ENCODE results near the gene FOXK1. TPM values are rescaled to one million over a fixed set of nuclear protein-coding genes. Genes with fewer than 3 reads are reported as not detected.

The FOXK1 gene
- total and polyA plus RNA-seq, 9 of the 15 experiments (the other 6 are each of a cell fraction or from before 2014, with no cell fraction given): 0.32 to 45.5 (median 8.1) TPM

DNA sequence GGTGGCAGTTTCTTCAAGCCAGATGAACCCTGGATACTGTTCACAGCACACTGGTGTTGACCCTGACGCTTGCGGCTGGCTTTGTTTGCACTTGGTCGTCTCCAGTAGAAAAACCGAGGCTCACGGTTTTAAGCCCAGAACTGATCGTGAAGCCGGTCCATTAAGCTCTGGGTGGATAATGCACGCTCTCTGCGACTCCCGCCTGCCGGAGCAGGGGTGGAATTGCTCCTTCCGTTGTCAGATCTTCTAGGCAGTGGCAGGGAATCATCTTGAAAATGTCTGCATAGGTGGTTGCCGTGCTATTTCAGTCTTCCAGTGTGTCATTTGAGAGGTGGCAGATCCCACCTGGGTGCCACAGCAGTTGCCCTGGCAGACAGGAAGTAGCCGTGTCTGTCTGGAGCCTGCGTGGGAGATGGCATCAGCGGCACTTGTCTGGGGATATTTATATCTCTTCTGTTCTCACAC, 57.5 kb downstream of the FOXK1 start (continued):
- no peak for TF ChIP-seq PREB (CRISPR knock-in tag; IDR thresholded peaks at IDR 0.05)
- no peak for TF ChIP-seq POLR2B (IDR thresholded peaks at IDR 0.05; ENCODE audit: low read depth, partially characterized antibody)
- TF ChIP-seq ZBTB17 (CRISPR knock-in tag; IDR thresholded peaks at IDR 0.05): 0 out of 2 replicates have a peak, but pooled peaks have one; percentile 10
- no peak for TF ChIP-seq SAP30 (IDR thresholded peaks at IDR 0.05; ENCODE audit: borderline replicate concordance, insufficient read depth, low read depth, low read length, poor library complexity, severe bottlenecking)
- TF ChIP-seq CXXC5 (CRISPR knock-in tag; IDR thresholded peaks at IDR 0.05): no peak
- no peak for TF ChIP-seq RBM22 (IDR thresholded peaks at IDR 0.05; ENCODE audit: low read depth, low read length, poor library complexity, severe bottlenecking)
- TF ChIP-seq LARP7 (IDR thresholded peaks at IDR 0.05): no peak
- no peak for TF ChIP-seq STAG1 (CRISPR knock-in tag; IDR thresholded peaks at IDR 0.05; ENCODE audit: borderline replicate concordance)
- no peak for TF ChIP-seq CBX5 (IDR thresholded peaks at IDR 0.05; ENCODE audit: borderline replicate concordance, low read depth)
- 0 out of 2 replicates have a peak, but pooled peaks have one; percentile 2 for TF ChIP-seq TAL1 (IDR thresholded peaks at IDR 0.05)
- TF ChIP-seq, protein P1, sequence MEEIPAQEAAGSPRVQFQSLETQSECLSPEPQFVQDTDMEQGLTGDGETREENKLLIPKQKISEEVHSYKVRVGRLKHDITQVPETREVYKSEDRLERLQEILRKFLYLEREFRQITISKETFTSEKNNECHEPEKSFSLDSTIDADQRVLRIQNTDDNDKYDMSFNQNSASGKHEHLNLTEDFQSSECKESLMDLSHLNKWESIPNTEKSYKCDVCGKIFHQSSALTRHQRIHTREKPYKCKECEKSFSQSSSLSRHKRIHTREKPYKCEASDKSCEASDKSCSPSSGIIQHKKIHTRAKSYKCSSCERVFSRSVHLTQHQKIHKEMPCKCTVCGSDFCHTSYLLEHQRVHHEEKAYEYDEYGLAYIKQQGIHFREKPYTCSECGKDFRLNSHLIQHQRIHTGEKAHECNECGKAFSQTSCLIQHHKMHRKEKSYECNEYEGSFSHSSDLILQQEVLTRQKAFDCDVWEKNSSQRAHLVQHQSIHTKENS (CRISPR knock-in tag; IDR thresholded peaks at IDR 0.05): no peak
- TF ChIP-seq ARHGAP35 (IDR thresholded peaks at IDR 0.05; ENCODE audit: partially characterized antibody): no peak
- TF ChIP-seq ZFP36 (IDR thresholded peaks at IDR 0.05; ENCODE audit: low read depth, low read length, partially characterized antibody): peak; percentile 59
- TF ChIP-seq GATA2 (CRISPR knock-in tag; IDR thresholded peaks at IDR 0.05): peak; percentile 49
- TF ChIP-seq, protein P2, sequence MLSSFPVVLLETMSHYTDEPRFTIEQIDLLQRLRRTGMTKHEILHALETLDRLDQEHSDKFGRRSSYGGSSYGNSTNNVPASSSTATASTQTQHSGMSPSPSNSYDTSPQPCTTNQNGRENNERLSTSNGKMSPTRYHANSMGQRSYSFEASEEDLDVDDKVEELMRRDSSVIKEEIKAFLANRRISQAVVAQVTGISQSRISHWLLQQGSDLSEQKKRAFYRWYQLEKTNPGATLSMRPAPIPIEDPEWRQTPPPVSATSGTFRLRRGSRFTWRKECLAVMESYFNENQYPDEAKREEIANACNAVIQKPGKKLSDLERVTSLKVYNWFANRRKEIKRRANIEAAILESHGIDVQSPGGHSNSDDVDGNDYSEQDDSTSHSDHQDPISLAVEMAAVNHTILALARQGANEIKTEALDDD (IDR thresholded peaks at IDR 0.05): no peak

Measured in K562 (cell line).